Activated CD8-positive, alpha-beta memory T cell treated with anti-CD3 and anti-CD28 coated beads, Interleukin-2, amount 50 U/mL, for 1 hour (primary cell): ENCODE data around the gene MEF2D.

Experiments
- DNase-seq: peaks from one replicate; pipeline ENCODE4 v3.0.0-alpha.2; 2020; ENCODE audit errors: extremely low read depth

Gene MEF2D

GRCh38 chr1:156524481-156524869 lies 23.9 kb upstream of the MEF2D start:
- DNase-seq = no peak

GRCh38 chr1:156523801-156524480 lies 23.4 kb upstream of the MEF2D start:
- DNase-seq = no peak

- no peak for DNase-seq
Measured at GRCh38 chr1:156522443-156522970, 21.9 kb upstream of the MEF2D start.

- DNase-seq = no peak
Measured at GRCh38 chr1:156517748-156518147, 17.2 kb upstream of the MEF2D start.

- DNase-seq = no peak
Measured at GRCh38 chr1:156516821-156517220, 16.2 kb upstream of the MEF2D start.

- no peak for DNase-seq
Measured at GRCh38 chr1:156515956-156516355, 15.4 kb upstream of the MEF2D start.

GRCh38 chr1:156513185-156513584 lies 12.6 kb upstream of the MEF2D start:
- DNase-seq = no peak

GRCh38 chr1:156511644-156512043 lies 11.1 kb upstream of the MEF2D start:
- no peak for DNase-seq

GRCh38 chr1:156510709-156511108 lies 10.1 kb upstream of the MEF2D start:
- DNase-seq = no peak

GRCh38 chr1:156509424-156510034 lies 9.0 kb upstream of the MEF2D start:
- no peak for DNase-seq

GRCh38 chr1:156508955-156509234 lies 8.3 kb upstream of the MEF2D start:
- DNase-seq = no peak

- no peak for DNase-seq
Measured at GRCh38 chr1:156508205-156508954, 7.8 kb upstream of the MEF2D start.

- DNase-seq = no peak
Measured at GRCh38 chr1:156506450-156506849, 5.9 kb upstream of the MEF2D start.

- no peak for DNase-seq
Measured at GRCh38 chr1:156505679-156506298, 5.2 kb upstream of the MEF2D start.

- DNase-seq = peak; percentile 98
Measured at GRCh38 chr1:156504821-156505678, 4.5 kb upstream of the MEF2D start.

GRCh38 chr1:156504438-156504813 lies 3.9 kb upstream of the MEF2D start:
- DNase-seq = no peak

- DNase-seq = no peak
Measured at GRCh38 chr1:156503698-156504437, 3.3 kb upstream of the MEF2D start.

- DNase-seq = no peak
Measured at GRCh38 chr1:156502894-156503697, 2.5 kb upstream of the MEF2D start.

- no peak for DNase-seq
Measured at GRCh38 chr1:156502391-156502893, 1.9 kb upstream of the MEF2D start.
